Epithelial cell of esophagus (primary cell): ENCODE measurements around the gene THSD4.

Experiments used
- DNase-seq: peaks from one replicate; pipeline ENCODE4 v3.0.0; 2010; ENCODE audit warnings: low read depth
- H3K4me3 ChIP-seq: 2 replicates; pipeline ENCODE4 v1.5.1; 2011; ENCODE audit warnings: mild to moderate bottlenecking, low read length, control low read depth
- CTCF ChIP-seq: IDR thresholded peaks from 2 replicates; pipeline ENCODE4 v1.5.1; 2011; ENCODE audit warnings: low read depth, mild to moderate bottlenecking, low read length, control low read depth, inconsistent platforms; ENCODE audit not compliant: insufficient read depth; ENCODE audit errors: missing control alignments

Gene THSD4

GRCh38 chr15:71117714-71118305 is 2.5 kb downstream of the THSD4 start:
- no peak for DNase-seq
- H3K4me3 ChIP-seq = no peak overlapping the region
- TF ChIP-seq CTCF = no peak

GRCh38 chr15:71118345-71118744 is 3.1 kb downstream of the THSD4 start:
- no peak for DNase-seq

GRCh38 chr15:71118881-71119632 is 3.8 kb downstream of the THSD4 start:
- DNase-seq = no peak
- H3K4me3 ChIP-seq = no peak overlapping the region
- no peak for TF ChIP-seq CTCF

More at GRCh38 chr15:71118345-71118744, 3.1 kb downstream of the THSD4 start:
- no peak overlapping the region for H3K4me3 ChIP-seq
- no peak for TF ChIP-seq CTCF

- no peak for DNase-seq
- no peak for TF ChIP-seq CTCF
- H3K4me3 ChIP-seq = no peak overlapping the region
Measured at GRCh38 chr15:71120428-71120944, 5.2 kb downstream of the THSD4 start.

GRCh38 chr15:71121442-71121841 is 6.2 kb downstream of the THSD4 start:
- no peak for TF ChIP-seq CTCF
- no peak for DNase-seq
- H3K4me3 ChIP-seq = no peak overlapping the region

GRCh38 chr15:71124937-71125790 is 9.9 kb downstream of the THSD4 start:
- no peak overlapping the region for H3K4me3 ChIP-seq
- no peak for TF ChIP-seq CTCF
- no peak for DNase-seq
